Activated CD4-positive, alpha-beta T cell treated with anti-CD3 and anti-CD28 coated beads, Interleukin-10, Interleukin-2, amounts not matched to agents 100 ng/mL and 50 ng/mL, durations not matched to agents 16 hours and 8 hours (primary cell): Measurements from ENCODE around the gene RGS14.
"Not testable (repeated sequence)": the region's sequence is repeated elsewhere in the genome, so short reads cannot be mapped to it uniquely, and the experiment has no call there.

Experiments
- DNase-seq: peaks from one replicate; pipeline ENCODE4 v3.0.0-alpha.2; 2020

The RGS14 gene

DNA sequence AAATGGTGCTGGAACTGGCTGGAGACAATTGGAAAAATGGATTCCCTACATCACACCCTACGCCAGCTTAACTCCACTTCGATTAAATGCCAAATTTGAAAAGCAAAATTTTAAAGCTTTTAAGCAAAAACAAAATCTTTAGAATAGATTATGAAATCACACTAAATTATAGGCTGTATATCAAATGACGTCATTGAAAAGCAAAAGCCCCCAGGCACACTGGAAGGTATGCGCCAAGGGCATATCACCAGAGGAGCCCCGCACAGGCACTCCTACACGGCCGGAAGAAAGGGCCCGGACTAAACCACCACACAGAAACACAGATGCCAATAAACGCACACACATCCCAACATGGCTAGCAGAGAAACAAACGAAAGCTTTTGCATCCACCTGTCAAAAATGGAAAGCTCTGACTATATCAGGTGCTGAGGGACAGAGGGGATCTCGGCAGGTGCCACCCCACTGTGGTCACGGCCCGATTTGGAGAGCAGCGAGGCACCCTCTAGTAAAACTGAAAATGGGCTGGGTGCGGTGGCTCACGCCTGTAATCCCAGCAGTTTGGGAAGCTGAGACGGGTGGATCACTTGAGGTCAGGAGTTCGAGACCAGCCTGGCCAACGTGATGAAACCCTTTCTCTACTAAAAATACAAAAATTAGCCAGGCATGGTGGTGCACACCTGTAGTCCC lies 29.0 kb upstream of the RGS14 start:
- no peak for DNase-seq

DNA sequence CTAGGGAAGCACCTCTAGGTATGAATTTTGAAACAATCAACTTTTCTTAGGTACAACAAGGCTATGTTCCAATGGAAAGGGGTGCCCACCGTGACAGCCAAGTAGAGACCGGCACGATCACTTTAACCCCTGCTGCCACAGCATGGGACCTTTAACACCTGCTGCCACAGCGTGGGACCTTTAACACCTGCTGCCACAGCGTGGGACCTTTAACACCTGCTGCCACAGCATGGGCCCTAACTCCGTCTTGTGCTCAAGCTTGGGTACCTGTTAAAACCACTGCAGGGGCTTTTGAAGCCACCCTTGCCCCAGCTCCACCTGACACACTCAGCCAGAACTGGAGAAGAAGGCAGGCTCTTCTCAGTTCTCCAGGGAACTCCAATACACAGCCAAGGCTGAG lies 27.8 kb upstream of the RGS14 start:
- DNase-seq: no peak

DNA sequence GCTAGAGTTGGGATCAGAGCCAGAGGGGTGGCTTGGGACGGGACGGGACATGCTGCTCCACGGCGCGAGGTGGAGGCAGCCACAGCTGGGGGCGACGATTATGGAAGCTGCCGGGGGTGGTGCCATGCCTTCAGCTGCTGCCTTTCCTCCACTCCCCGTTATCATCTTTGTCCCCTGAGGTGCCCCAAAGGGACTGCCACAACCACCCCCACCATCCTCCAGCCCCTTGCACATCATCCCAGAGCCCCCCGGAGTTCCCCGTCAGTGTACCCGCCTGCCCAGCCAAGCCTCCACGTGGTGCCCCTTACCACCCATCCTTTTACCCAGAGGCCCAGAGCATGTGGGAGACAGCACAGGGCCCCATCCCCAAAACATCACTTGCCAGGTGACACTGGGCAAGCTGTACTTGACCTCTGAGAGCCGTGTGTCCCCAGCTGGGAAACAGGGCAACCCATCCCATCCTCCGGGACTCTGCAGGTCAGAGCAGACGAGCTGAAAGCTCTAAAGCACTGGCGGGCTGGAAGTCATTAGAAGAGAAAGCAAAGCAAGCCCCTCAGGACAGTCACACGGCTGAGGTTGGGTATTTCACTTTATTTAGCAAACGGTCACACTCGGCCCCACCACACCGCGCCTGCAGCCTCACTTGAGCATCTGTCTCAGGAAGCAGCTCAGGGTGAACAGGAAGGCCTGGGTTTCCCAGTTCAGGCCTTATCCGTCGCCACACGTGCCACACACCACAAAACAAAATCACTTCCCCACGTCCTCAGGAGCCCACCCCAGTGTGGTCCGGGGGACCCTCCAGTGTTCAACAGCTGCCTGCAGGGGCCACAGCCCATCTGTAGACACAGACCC lies 26.5 kb upstream of the RGS14 start:
- no peak for DNase-seq

DNA sequence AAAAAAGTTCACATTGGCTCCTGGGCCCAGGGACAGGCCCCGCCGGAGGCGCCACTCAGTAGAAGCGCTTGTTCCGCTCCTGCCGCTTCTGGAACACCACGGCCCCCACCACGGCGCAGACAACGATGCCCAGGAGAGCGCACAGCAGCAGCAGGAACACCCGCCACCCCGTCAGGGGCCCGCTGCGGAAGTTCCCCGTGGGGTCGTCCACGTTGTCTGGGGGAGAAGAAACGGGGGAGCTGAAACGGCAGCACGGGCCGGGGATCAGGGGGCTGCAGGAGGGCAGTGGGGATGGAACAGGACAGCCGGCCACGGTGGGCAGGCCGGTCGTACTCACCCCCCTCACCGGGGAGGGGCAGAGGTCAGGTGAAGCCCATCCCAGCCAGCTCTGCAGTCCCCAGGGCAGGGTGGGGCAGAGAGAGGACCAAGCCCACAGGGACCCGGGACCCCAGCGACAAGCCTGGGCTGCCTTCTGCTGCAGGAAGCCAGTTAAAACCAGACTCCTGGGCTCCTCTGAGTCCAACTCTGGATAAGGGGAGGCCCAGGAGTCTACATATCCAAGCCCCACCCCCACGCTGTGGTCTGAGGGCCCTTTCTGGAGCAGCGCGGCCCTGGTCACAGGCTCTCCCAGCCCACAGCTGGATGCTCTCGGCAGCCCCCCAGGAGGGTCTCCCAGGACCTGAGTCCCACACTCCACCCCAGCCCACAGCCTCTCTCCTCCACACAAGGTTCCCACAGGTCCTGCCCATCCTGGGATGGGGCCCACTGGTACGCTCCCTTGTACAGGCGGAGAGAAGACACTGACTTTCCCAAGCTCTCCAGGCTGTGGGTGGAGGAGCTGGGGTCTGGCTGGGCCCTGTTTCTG lies 25.5 kb upstream of the RGS14 start:
- no peak for DNase-seq

- no peak for DNase-seq
These were observed 24.8 kb upstream of the RGS14 start for GRCh38 chr5:177332896-177333260.

GRCh38 chr5:177333420-177334154 lies 24.1 kb upstream of the RGS14 start:
- no peak for DNase-seq

- no peak for DNase-seq
These were observed 23.6 kb upstream of the RGS14 start for GRCh38 chr5:177334155-177334551.

DNA sequence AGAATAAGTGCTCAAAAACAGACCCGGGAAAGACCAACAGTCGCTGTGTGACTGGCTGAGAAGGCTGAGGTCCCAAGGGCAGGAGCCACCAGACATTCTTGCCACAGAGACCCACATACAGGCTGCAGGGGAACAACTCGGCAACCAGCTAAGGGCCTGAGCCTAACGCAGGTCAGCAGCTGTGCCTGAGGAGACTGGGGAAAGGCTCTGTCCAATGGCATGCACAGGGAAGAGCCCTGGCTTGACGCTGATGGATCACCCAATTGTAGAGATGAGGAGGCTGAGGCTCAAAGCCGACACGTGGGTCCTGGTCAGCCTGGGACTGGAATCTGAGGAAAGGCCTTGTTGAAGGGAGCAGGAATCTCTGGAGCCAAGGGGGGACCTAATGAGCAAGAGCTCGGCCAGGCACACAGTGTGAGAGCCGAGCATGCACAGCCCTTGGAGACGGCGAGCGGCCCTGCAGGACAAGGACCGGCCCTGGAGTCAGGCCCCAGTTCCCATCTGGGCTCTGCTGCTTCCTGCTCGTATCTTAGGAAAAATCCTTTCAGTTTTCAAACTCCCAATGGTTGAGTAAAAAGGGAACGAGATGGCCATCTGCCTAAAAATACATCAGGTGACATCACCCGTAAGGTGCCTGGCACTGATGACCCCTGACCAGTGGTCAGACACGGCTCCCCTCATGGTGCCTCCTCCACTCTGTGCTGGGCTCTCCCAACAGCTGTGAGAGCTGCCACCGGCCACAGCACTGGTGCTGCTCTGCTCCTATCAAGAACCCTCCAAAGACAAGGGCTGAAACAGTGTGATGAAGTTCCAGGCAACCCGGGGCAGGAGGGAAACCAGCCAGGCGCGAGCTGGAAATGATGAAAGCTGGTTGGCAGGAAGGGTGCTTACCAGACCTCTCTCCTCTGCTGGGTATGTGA lies 22.7 kb upstream of the RGS14 start:
- no peak for DNase-seq

GRCh38 chr5:177335701-177336065 lies 22.0 kb upstream of the RGS14 start:
- DNase-seq: no peak

DNA sequence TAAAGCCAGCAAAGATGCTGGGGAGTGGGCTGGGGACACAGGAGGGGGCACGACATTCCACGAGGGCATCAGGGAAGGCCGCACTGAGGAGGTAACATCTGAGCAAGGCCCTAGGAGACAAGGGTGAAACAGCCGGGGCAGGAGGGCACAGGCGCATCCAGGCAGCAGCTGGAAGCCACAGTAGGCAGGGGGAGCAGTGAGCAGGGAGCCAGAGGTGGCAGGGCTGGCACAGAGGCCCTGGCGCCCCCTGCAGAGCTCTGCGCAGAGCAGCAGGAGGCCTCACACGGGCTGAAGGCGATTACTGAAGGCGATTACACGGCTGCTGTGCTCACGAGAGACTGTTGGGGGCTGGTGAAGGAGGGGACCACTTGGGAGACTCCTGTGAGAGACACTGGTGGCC lies 21.6 kb upstream of the RGS14 start:
- DNase-seq: peak; percentile 58

GRCh38 chr5:177336603-177337494 lies 20.9 kb upstream of the RGS14 start:
- no peak for DNase-seq

DNA sequence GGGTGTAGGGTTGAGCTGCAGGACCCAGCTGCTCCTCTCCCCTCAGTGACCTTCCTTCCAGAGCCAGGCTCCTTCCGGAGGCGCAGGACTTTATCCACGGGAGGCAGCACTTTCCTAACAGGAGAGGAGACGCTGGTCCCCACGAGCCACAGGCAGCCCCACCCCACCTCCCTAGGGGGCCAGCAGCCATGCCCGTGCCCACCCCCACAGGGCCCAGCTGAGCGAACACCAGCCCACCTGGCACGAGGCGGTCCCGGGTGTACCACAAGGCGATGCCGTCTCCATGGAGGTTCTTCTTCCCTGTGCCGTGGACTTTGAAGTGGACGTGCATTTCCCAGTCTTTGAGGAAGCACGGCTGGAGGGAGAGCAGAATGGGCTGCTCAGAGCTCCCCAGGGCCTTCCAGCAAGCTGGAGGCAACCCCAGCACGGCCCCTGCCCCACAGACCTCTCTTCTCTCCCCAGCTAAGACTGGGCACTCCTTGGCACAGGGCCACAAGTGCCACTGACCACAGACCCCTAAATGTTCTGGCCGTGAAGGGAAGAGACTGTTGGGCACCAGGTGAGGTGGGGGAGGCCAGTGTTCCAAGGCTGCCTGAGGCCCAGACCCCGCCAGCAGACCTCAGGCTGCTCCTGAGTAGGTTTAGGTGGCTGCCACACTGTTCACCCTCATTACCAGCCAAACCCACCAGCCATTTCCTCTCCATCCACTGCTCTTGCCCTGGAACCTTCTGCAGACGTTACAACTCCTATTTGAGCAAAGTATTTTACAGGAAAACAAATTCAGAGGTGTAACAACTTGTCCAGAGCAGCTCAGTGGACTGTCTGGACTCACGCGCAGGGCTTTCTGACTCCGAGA lies 19.2 kb upstream of the RGS14 start:
- DNase-seq: no peak

GRCh38 chr5:177339107-177339638 lies 18.6 kb upstream of the RGS14 start:
- no peak for DNase-seq

GRCh38 chr5:177343000-177343399 lies 14.7 kb upstream of the RGS14 start:
- DNase-seq: not testable (repeated sequence)

DNA sequence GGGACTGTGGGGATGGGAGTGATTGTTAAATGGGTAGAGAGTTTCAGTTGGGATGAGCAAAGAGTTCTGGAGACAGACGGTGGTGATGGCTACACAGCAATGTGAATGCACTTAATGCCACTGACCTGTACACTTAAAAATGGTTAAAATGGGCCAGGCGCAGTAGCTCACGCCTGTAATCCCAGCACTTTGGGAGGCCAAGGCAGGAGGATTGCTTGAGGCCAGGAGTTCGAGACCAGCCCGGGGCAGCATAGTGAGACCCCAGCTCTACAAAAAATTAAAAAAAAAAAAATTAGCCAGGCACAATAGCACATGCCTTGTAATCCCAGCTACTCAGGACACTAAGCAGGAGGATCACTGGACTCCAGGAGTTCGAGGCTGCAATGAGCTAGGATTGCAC lies 13.9 kb upstream of the RGS14 start:
- DNase-seq: no peak

DNA sequence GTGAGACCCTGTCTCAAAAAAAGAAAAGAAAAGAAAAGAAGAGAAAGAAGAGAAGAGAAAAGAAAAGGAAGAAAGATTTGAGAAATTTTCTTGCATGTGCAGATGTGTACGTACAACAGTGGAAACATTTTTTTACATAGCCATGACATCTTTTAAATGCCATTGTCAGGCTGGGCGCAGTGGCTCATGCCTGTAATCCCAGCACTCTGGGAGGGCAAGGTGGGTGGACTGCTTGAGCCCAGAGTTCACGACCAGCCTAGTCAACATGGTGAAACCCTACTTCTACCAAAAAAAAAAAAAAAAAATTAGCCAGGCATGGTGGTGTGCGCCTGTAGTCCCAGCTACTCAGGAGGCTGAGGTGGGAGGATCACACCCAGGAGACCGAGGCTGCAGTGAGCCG lies 12.8 kb upstream of the RGS14 start:
- no peak for DNase-seq

GRCh38 chr5:177346820-177347219 lies 10.9 kb upstream of the RGS14 start:
- DNase-seq: no peak

DNA sequence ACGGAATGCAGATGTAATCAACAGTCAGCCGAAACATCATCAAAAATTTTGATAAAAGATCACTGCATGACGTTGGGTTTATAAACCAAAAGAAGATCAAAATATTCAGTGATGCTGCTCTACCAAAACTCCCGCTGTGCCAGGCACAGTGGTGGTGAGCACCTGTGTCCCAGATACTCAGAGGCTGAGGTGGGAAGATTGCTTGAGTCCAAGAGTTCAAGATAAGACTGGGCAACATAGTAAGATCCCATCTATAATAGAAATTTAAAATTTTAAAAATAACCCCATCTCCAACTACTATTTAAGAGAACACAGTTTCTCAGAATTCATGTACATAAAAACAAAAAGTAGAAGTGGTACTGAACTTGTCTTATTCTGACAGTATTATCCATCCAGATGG lies 10.0 kb upstream of the RGS14 start:
- no peak for DNase-seq

DNA sequence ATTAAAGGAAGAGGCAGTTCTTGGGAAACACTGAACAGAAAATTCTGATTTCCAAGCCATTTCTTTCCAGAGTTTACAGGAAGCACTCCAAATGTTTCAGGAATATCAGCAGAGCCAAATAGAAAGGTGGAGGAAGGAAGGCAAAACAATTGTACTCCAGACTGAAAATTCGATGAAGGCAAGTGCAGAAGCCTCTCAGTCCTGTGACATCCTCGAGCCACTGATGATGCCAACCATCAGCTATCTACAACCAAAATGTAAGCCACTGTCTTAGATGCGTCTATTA lies 8.4 kb upstream of the RGS14 start:
- no peak for DNase-seq

DNA sequence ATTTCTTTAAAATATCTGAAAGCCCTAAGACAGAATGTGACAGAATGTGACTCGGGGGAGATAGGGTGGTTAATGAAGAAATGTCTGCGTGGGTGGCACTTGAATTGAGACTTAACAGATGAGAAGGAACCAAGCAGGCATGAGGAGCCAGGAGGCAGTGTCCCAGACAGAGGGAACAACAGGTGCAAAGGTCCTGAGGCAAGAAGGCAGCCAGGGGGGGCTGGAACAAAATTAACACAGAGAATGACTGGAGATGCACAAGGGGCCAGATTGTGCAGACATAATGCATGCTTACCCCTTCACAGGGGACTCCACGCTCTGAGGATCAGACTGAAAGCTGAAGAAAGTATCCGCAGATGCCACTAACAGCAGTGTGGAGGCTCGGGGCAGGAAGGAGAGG lies 8.0 kb upstream of the RGS14 start:
- DNase-seq: no peak
